Kidney (tissue), 14 donors: ENCODE measurements around the gene ESCO1. TPM values are rescaled to one million over a fixed set of nuclear protein-coding genes. Genes with fewer than 3 reads are reported as not detected.

Experiments
- DNase-seq, 5 donors: peaks; one replicate each; pipeline ENCODE4 v3.0.0-alpha.2; 2013 to 2020
- FAIRE-seq: peaks from 2 replicates; lab custom pipeline; 2012; peaks lifted over from hg19 to GRCh38; lab: Jason Lieb, UNC
- H3K27ac ChIP-seq, 2 donors: one replicate each; pipeline ENCODE4 v1.7.0; 2013; ENCODE audit warnings: low read depth in 2 of 2, low read length in 2 of 2, inconsistent platforms in 1 of 2
- H3K27me3 ChIP-seq: one replicate; pipeline ENCODE4 v1.7.1; 2013; ENCODE audit warnings: low read length, inconsistent platforms; ENCODE audit not compliant: control insufficient read depth, insufficient read depth
- H3K36me3 ChIP-seq, 3 donors: one replicate each; pipeline versions ENCODE4 v1.7.0 to v1.7.1; 2013; ENCODE audit warnings: low read length in 3 of 3, control low read depth in 1 of 3, inconsistent platforms in 1 of 3; ENCODE audit not compliant: insufficient read depth in 3 of 3, control insufficient read depth in 2 of 3
- H3K4me1 ChIP-seq, 3 donors: one replicate each; pipeline versions ENCODE4 v1.7.0 to v1.7.1; 2013; ENCODE audit warnings: low read length in 3 of 3, inconsistent platforms in 1 of 3, low read depth in 1 of 3; ENCODE audit not compliant: control insufficient read depth in 2 of 3, insufficient read depth in 2 of 3
- H3K4me3 ChIP-seq, 3 donors: one replicate each; pipeline versions ENCODE4 v1.7.0 to v1.8.1; 2013; ENCODE audit warnings: low read length in 3 of 3, control low read depth in 1 of 3, inconsistent platforms in 1 of 3
- H3K9ac ChIP-seq, 3 donors: one replicate each; pipeline versions ENCODE4 v1.7.0 to v1.7.1; 2013; ENCODE audit warnings: low read length in 3 of 3, control low read depth in 1 of 3, inconsistent platforms in 1 of 3
- H3K9me3 ChIP-seq, 3 donors: one replicate each; pipeline versions ENCODE4 v1.7.0 to v1.7.1; 2013; ENCODE audit warnings: low read length in 3 of 3, control low read depth in 1 of 3, inconsistent platforms in 1 of 3; ENCODE audit not compliant: control insufficient read depth in 2 of 3, insufficient read depth in 1 of 3
- CTCF ChIP-seq: IDR thresholded peaks from 3 replicates; pipeline ENCODE4 v1.5.1; 2012; ENCODE audit warnings: mild to moderate bottlenecking, moderate library complexity, borderline replicate concordance; ENCODE audit not compliant: insufficient read depth; ENCODE audit errors: extremely low read depth
- intact Hi-C: fragments of 100-400 bp; cut with DNase I; formaldehyde crosslinking; loops from one replicate; pipeline ENCODE4 v1.11.1; 2022
- polyA plus RNA-seq: library from polyadenylated mRNA; stranded (reverse); fragments of 350-450 nt; fragmentation: Illumina TruSeq; extraction: RNeasy Lipid Tissue Mini Kit (QIAGEN cat#74804); gene quantifications from one replicate; pipeline ENCODE4 v1.2.3, GENCODE V29; 2014; ENCODE audit warnings: low read depth, low replicate concordance; ENCODE audit not compliant: insufficient read depth
- total RNA-seq: library from RNA; stranded (reverse); fragmentation: NEBNext Ultra II Directional; extraction: Animal tissue kit (Norgen Biotek cat#: 25700); gene quantifications from one replicate; pipeline ENCODE4 v1.2.1, GENCODE V29; 2021
- donor health status: control.
- donor health status: control.
- donor health status: control.
- donor health status: control.
- donor health status: control.
- donor health status: DM: yes; HTN: yes; CAD: no.
- donor health status: Normal renal cell carcinoma (clear cell type).

ESCO1 gene
- total and polyA plus RNA-seq, 2 donors from 2014 or later, result 8.7 to 17.8 TPM

GRCh38 chr18:21636769-21637168, 36.3 kb upstream of the ESCO1 start:
- no peaks in the 10 kb centered on the region for H3K4me1 ChIP-seq
- H3K36me3 ChIP-seq, result peaks cover 0 to 1% (median under 1%) of the 10 kb centered on the region in 3 donors
- DNase-seq (no peak), FAIRE-seq (no peak)
- H3K27ac ChIP-seq, result no peak overlapping the region
- H3K27me3 ChIP-seq, result no peaks in the 10 kb centered on the region
- no peaks in the 10 kb centered on the region for H3K9me3 ChIP-seq
- intact Hi-C loops, result no loop called here
- H3K4me3 ChIP-seq, result no peak overlapping the region
- TF ChIP-seq CTCF, result no peak
- H3K9ac ChIP-seq, result no peak overlapping the region

GRCh38 chr18:21634588-21635199, 34.2 kb upstream of the ESCO1 start:
- intact Hi-C loops, result no loop called here
- Histone ChIP-seq H3K27me3 (no peaks in the 10 kb centered on the region), H3K9me3 (no peaks in the 10 kb centered on the region), H3K36me3 (peaks cover 0 to 5% (median 3%) of the 10 kb centered on the region in 3 donors), H3K9ac (no peak overlapping the region), H3K4me1 (no peaks in the 10 kb centered on the region), H3K4me3 (no peak overlapping the region), H3K27ac (no peak overlapping the region)
- DNase-seq (no peak), FAIRE-seq (no peak)
- no peak for TF ChIP-seq CTCF

- FAIRE-seq (no peak), DNase-seq (peak in 1 of 5 donors; percentile 6)
- Histone ChIP-seq H3K4me1 (no peaks in the 10 kb centered on the region), H3K27ac (no peak overlapping the region), H3K27me3 (no peaks in the 10 kb centered on the region), H3K4me3 (no peak overlapping the region), H3K36me3 (peaks cover 0 to 8% (median 7%) of the 10 kb centered on the region in 3 donors), H3K9ac (no peak overlapping the region), H3K9me3 (no peaks in the 10 kb centered on the region)
- intact Hi-C loops, result no loop called here
- TF ChIP-seq CTCF, result no peak
Measured at GRCh38 chr18:21632393-21632792, 31.9 kb upstream of the ESCO1 start.
